Upper lobe of right lung (tissue), 1 donor: ENCODE data around the gene GEMIN7. TPM values are rescaled to one million over a fixed set of nuclear protein-coding genes. Genes with fewer than 3 reads are reported as not detected.
"Not testable (repeated sequence)": the region's sequence is repeated elsewhere in the genome, so short reads cannot be mapped to it uniquely, and the experiment has no call there.

ENCODE experiments used
- ATAC-seq: fragments of 200-7000 bp; cut with Tn5 transposase; one replicate; pipeline ENCODE4 v1.9.1; 2020; ENCODE audit warnings: mild to moderate bottlenecking, moderate library complexity
- DNase-seq: peaks from one replicate; pipeline ENCODE4 v3.0.0-alpha.2; 2020
- H3K27ac ChIP-seq: fragments of 200-600 bp; one replicate; pipeline ENCODE4 v1.8.0; 2022
- H3K27me3 ChIP-seq: fragments of 200-600 bp; one replicate; pipeline ENCODE4 v1.8.0; 2022; ENCODE audit warnings: mild to moderate bottlenecking
- H3K36me3 ChIP-seq: fragments of 200-600 bp; one replicate; pipeline ENCODE4 v1.8.0; 2022
- H3K4me1 ChIP-seq: fragments of 200-600 bp; one replicate; pipeline ENCODE4 v1.8.0; 2022
- H3K4me3 ChIP-seq: fragments of 200-600 bp; one replicate; pipeline ENCODE4 v1.8.0; 2022; ENCODE audit warnings: mild to moderate bottlenecking
- H3K9me3 ChIP-seq: fragments of 200-600 bp; one replicate; pipeline ENCODE4 v1.8.0; 2022
- intact Hi-C: fragments of 100-400 bp; cut with DNase I; formaldehyde crosslinking; loops from one replicate; pipeline ENCODE4 v1.11.0; 2022
- total RNA-seq: library from RNA; stranded (reverse); fragmentation: NEBNext Ultra II Directional; extraction: Animal tissue kit (Norgen Biotek cat#: 25700); gene quantifications from one replicate; pipeline ENCODE4 v1.2.1, GENCODE V29; 2021
- TF ChIP-seq, protein P1 (sequence below): fragments of 200-600 bp; IDR thresholded peaks from one replicate; pipeline ENCODE4 v1.8.0; 2022; ENCODE audit warnings: antibody characterized with exemption
- donor health status: DM: no; HTN: yes; CAD: no; lungs with severe emphysema.

GEMIN7 gene
- total RNA-seq, 1 donor from 2014 or later, result 14.9 TPM

DNA sequence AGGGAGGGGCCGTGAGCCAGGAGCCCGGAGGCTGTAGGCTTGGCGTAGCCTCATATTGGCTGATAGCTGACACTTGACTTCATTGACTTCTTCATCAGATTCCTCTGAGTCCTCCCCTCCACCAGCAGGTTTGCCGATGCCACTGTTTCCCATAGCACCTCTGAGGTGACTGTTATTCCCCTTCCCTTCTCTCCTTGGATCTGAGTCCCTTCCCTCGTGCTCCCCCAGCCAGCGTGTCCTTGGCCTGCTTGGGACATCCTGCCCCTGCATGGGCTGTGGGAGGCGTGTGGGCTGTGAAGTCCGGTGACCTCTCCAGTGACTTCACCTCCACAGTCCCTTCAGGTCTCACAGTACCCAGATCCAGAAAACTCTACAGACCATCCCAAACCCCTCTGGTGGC is 22.7 kb downstream of the GEMIN7 start:
- no peak for ATAC-seq
- Histone ChIP-seq H3K27ac (no peak overlapping the region), H3K9me3 (no peaks in the 10 kb centered on the region), H3K27me3 (no peaks in the 10 kb centered on the region), H3K4me3 (no peak overlapping the region), H3K36me3 (no peaks in the 10 kb centered on the region), H3K4me1 (peaks cover 51% of the 10 kb centered on the region)
- intact Hi-C loops, result no loop called here
- DNase-seq, result no peak
- TF ChIP-seq, protein P1, sequence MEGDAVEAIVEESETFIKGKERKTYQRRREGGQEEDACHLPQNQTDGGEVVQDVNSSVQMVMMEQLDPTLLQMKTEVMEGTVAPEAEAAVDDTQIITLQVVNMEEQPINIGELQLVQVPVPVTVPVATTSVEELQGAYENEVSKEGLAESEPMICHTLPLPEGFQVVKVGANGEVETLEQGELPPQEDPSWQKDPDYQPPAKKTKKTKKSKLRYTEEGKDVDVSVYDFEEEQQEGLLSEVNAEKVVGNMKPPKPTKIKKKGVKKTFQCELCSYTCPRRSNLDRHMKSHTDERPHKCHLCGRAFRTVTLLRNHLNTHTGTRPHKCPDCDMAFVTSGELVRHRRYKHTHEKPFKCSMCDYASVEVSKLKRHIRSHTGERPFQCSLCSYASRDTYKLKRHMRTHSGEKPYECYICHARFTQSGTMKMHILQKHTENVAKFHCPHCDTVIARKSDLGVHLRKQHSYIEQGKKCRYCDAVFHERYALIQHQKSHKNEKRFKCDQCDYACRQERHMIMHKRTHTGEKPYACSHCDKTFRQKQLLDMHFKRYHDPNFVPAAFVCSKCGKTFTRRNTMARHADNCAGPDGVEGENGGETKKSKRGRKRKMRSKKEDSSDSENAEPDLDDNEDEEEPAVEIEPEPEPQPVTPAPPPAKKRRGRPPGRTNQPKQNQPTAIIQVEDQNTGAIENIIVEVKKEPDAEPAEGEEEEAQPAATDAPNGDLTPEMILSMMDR, result no peak

- peak overlapping the region; percentile 11 for H3K27ac ChIP-seq
- H3K4me3 ChIP-seq, result no peak overlapping the region
- ATAC-seq (no peak), DNase-seq (no peak)
- TF ChIP-seq, protein P1, result no peak
- H3K36me3 ChIP-seq, result no peaks in the 10 kb centered on the region
- H3K27me3 ChIP-seq, result no peaks in the 10 kb centered on the region
- peaks cover 48% of the 10 kb centered on the region for H3K4me1 ChIP-seq
- no peaks in the 10 kb centered on the region for H3K9me3 ChIP-seq
- intact Hi-C loops, result no loop called here
Observed at GRCh38 chr19:45102481-45102880, 23.4 kb downstream of the GEMIN7 start.

DNA sequence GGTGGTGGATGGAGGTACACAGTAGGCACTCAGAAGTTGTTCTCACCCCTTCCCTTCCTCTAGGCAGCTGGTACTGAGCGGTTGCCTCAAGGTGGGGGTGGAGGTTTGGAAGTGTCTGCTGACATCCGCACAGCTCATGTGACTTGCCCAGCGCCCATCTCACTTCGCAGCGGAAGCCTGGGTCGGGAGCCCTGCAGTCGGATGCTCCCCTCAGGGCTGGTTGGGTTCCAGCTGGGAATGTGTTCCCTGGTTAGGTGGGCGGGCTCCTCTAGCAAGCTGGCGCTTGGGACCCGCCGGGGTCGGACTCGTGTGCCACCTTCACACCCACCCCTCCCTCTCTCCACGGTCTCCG is 24.1 kb downstream of the GEMIN7 start:
- peak; percentile 66 for ATAC-seq
- peaks cover 42% of the 10 kb centered on the region for H3K4me1 ChIP-seq
- H3K4me3 ChIP-seq, result peak overlapping the region; percentile 19
- no peaks in the 10 kb centered on the region for H3K27me3 ChIP-seq
- TF ChIP-seq, protein P1, result no peak
- peak overlapping the region; percentile 36 for H3K27ac ChIP-seq
- H3K9me3 ChIP-seq, result no peaks in the 10 kb centered on the region
- no peak for DNase-seq
- no peaks in the 10 kb centered on the region for H3K36me3 ChIP-seq
- intact Hi-C loops, result no loop called here

- DNase-seq, result no peak
- ATAC-seq, result peak; percentile 9
- no peaks in the 10 kb centered on the region for H3K9me3 ChIP-seq
- H3K4me3 ChIP-seq, result peak overlapping the region; percentile 19
- no peaks in the 10 kb centered on the region for H3K27me3 ChIP-seq
- H3K27ac ChIP-seq, result peak overlapping the region; percentile 36
- H3K4me1 ChIP-seq, result peaks cover 36% of the 10 kb centered on the region
- TF ChIP-seq, protein P1, result no peak
- H3K36me3 ChIP-seq, result no peaks in the 10 kb centered on the region
- intact Hi-C loops, result no loop called here
Observed at GRCh38 chr19:45103508-45104319, 24.7 kb downstream of the GEMIN7 start.

- Histone ChIP-seq H3K36me3 (no peaks in the 10 kb centered on the region), H3K9me3 (no peaks in the 10 kb centered on the region), H3K27ac (peak overlapping the region; percentile 36), H3K4me3 (no peak overlapping the region), H3K27me3 (no peaks in the 10 kb centered on the region), H3K4me1 (peaks cover 25% of the 10 kb centered on the region)
- TF ChIP-seq, protein P1, result no peak
- ATAC-seq, result no peak
- intact Hi-C loops, result no loop called here
- DNase-seq, result no peak
Observed at GRCh38 chr19:45104658-45105349, 25.7 kb downstream of the GEMIN7 start.

DNA sequence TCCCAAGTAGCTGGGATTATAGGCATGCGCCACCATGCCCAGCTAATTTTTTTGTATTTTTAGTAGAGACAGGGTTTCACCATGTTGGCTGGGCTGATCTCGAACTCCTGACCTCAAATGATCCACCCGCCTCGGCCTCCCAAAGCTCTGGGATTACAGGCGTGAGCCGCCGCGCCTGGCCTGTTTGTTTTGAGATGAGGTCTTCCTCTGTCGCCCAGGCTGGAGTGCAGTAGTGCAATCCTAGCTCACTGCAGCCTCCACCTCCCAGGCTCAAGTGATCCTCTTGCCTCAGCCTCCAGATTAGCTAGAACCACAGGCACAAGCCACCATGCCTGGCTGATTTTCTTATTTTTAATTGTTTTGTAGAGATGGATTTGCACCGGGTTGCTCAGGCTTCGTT is 27.3 kb downstream of the GEMIN7 start:
- ATAC-seq, H3K36me3 ChIP-seq, H3K27me3 ChIP-seq, H3K27ac ChIP-seq, DNase-seq, H3K9me3 ChIP-seq, intact Hi-C loops, H3K4me3 ChIP-seq: not testable (repeated sequence)
- peaks cover 25% of the 10 kb centered on the region for H3K4me1 ChIP-seq
